HG03045 (cell line): ENCODE results near the gene SPINK6.

Experiments used
- ATAC-seq: cut with Tn5 transposase; IDR thresholded peaks from one replicate; pipeline ENCODE4 v1.9.1; 2021; ENCODE audit warnings: mild to moderate bottlenecking, moderate library complexity; ENCODE audit not compliant: unreplicated experiment

Gene SPINK6

GRCh38 chr5:148221508-148221907 lies 18.7 kb downstream of the SPINK6 start:
- no peak for ATAC-seq

GRCh38 chr5:148224117-148224742 lies 21.4 kb downstream of the SPINK6 start:
- no peak for ATAC-seq

- ATAC-seq: no peak
Measured at GRCh38 chr5:148228392-148228984, 25.6 kb downstream of the SPINK6 start.

- no peak for ATAC-seq
Measured at GRCh38 chr5:148229840-148230239, 27.0 kb downstream of the SPINK6 start.

GRCh38 chr5:148230240-148230639 lies 27.4 kb downstream of the SPINK6 start:
- ATAC-seq: no peak

- ATAC-seq: no peak
Measured at GRCh38 chr5:148237785-148238417, 35.1 kb downstream of the SPINK6 start.

GRCh38 chr5:148238418-148238794 lies 35.6 kb downstream of the SPINK6 start, which contains the start of gene MARCOL:
Gene MARCOL (plus strand): TSS chr5:148238525. CDS start chr5:148238598, 73 bp downstream.
- no peak for ATAC-seq

- no peak for ATAC-seq
Measured at GRCh38 chr5:148248894-148249293, 46.1 kb downstream of the SPINK6 start.

- ATAC-seq: no peak
Measured at GRCh38 chr5:148255456-148255855, 52.6 kb downstream of the SPINK6 start.

- ATAC-seq: no peak
Measured at GRCh38 chr5:148259288-148259687, 56.4 kb downstream of the SPINK6 start.

- no peak for ATAC-seq
Measured at GRCh38 chr5:148261221-148261620, 58.4 kb downstream of the SPINK6 start.
